Mucosa of stomach (tissue), 1 donor: ENCODE results near the gene PC.

ENCODE experiments used
- H3K27me3 ChIP-seq: one replicate; pipeline ENCODE4 v1.7.0; 2013; ENCODE audit warnings: mild to moderate bottlenecking, low read length; ENCODE audit not compliant: control insufficient read depth, insufficient read depth
- H3K36me3 ChIP-seq: one replicate; pipeline ENCODE4 v1.7.0; 2013; ENCODE audit warnings: low read length; ENCODE audit not compliant: control insufficient read depth, insufficient read depth
- H3K4me1 ChIP-seq: one replicate; pipeline ENCODE4 v1.7.0; 2013; ENCODE audit warnings: mild to moderate bottlenecking, low read length; ENCODE audit not compliant: control insufficient read depth, insufficient read depth
- H3K4me3 ChIP-seq: one replicate; pipeline ENCODE4 v1.7.0; 2013; ENCODE audit warnings: low read length
- H3K9ac ChIP-seq: one replicate; pipeline ENCODE4 v1.7.0; 2013; ENCODE audit warnings: mild to moderate bottlenecking, low read length, moderate library complexity
- H3K9me3 ChIP-seq: one replicate; pipeline ENCODE4 v1.7.0; 2013; ENCODE audit warnings: mild to moderate bottlenecking, low read length, moderate library complexity; ENCODE audit not compliant: control insufficient read depth
- donor health status: Pancreatic carcinoma.

The PC gene

DNA sequence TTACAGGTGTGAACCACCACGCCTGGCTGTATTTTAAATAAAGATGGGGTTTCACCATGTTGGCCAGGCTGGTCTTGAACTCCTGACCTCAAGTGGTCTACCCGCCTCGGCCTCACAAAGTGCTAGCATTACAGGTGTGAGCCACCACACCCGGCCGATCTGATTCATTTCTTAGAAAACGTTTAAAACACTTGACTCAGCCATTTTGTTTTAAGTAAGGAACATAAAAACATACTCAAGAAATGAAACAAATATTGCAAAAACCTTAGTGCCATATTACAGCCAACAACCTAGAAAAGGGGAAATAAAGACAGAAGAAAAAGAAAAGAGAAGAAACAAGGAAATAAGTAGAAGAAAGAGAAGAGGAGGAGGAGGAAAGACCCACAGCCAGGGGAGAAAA lies 84.0 kb downstream of the PC start:
- H3K4me1 ChIP-seq, result peaks cover 6% of the 10 kb centered on the region
- H3K9ac ChIP-seq, result no peak overlapping the region
- no peaks in the 10 kb centered on the region for H3K36me3 ChIP-seq
- H3K4me3 ChIP-seq, result no peak overlapping the region
- H3K9me3 ChIP-seq, result no peaks in the 10 kb centered on the region
- no peaks in the 10 kb centered on the region for H3K27me3 ChIP-seq

GRCh38 chr11:66871521-66871901 lies 86.7 kb downstream of the PC start:
- Histone ChIP-seq H3K9ac (no peak overlapping the region), H3K9me3 (no peaks in the 10 kb centered on the region), H3K4me1 (peaks cover 4% of the 10 kb centered on the region), H3K4me3 (no peak overlapping the region), H3K36me3 (no peaks in the 10 kb centered on the region), H3K27me3 (no peaks in the 10 kb centered on the region)

DNA sequence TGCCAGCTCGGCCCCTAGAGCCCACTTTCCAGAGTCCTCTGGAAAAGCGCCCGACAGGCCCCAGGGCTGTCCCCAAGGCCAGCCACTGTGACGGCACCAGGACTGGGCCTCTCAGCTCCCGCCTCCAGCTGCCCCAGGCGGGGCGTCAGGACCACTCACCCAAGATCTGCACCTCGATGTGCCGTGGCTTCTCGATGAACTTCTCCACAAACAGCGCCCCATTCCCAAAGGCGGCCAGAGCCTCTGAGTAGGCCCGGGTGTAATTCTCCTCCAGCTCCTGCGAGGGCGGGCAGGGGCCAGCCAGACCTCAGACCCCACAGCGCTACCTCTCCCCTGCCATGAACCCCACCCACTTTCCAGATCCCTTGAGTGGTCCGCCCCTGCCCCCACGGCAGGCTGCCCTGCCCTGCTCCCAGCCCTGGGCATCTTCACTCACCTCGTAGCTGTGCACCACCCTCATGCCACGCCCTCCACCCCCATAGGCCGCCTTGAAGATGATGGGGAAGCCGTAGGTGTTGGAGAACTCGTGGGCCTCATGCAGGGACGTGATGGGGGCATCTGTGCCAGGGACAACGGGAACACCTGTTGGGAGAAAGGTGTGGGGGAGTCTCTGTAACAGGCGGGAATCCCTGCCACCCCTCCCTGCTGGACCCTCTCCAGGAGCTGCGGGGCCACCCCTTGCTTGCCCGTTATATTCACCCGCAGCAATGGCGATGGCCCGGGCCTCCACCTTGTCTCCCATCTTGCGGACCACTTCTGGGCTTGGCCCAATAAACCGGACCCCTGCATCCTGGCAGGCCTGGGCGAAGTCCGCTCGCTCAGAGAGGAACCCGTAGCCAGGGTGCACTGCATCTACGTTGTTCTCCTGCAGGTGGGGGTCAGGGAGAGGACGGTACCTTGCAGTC lies 87.3 kb downstream of the PC start:
- no peaks in the 10 kb centered on the region for H3K36me3 ChIP-seq
- no peak overlapping the region for H3K9ac ChIP-seq
- peaks cover 4% of the 10 kb centered on the region for H3K4me1 ChIP-seq

GRCh38 chr11:66870131-66870530 lies 88.1 kb downstream of the PC start:
- Histone ChIP-seq H3K9me3 (no peaks in the 10 kb centered on the region), H3K4me3 (no peak overlapping the region), H3K9ac (no peak overlapping the region), H3K36me3 (no peaks in the 10 kb centered on the region), H3K4me1 (peaks cover 4% of the 10 kb centered on the region), H3K27me3 (no peaks in the 10 kb centered on the region)

More for the DNA sequence above, 87.3 kb downstream of the PC start:
- Histone ChIP-seq H3K4me3 (no peak overlapping the region), H3K27me3 (no peaks in the 10 kb centered on the region), H3K9me3 (no peaks in the 10 kb centered on the region)

DNA sequence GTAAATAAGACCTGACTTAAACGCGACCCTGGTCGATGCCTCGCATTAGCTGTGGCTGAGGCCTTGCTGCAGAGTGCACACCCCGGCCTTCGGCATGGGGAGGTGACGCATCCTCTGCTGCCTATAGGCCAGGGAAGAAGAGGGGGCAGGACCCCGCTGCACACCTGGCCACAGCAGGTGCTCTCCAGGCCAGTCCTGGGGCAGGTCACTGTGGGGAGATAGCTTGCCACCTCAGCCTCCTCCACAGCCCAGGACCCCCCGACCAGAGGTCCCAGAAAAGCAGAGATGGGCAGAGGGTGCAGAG lies 88.7 kb downstream of the PC start:
- no peak overlapping the region for H3K4me3 ChIP-seq
- no peaks in the 10 kb centered on the region for H3K36me3 ChIP-seq
- peaks cover 4% of the 10 kb centered on the region for H3K4me1 ChIP-seq
- no peak overlapping the region for H3K9ac ChIP-seq
- H3K9me3 ChIP-seq, result no peaks in the 10 kb centered on the region
- no peaks in the 10 kb centered on the region for H3K27me3 ChIP-seq

DNA sequence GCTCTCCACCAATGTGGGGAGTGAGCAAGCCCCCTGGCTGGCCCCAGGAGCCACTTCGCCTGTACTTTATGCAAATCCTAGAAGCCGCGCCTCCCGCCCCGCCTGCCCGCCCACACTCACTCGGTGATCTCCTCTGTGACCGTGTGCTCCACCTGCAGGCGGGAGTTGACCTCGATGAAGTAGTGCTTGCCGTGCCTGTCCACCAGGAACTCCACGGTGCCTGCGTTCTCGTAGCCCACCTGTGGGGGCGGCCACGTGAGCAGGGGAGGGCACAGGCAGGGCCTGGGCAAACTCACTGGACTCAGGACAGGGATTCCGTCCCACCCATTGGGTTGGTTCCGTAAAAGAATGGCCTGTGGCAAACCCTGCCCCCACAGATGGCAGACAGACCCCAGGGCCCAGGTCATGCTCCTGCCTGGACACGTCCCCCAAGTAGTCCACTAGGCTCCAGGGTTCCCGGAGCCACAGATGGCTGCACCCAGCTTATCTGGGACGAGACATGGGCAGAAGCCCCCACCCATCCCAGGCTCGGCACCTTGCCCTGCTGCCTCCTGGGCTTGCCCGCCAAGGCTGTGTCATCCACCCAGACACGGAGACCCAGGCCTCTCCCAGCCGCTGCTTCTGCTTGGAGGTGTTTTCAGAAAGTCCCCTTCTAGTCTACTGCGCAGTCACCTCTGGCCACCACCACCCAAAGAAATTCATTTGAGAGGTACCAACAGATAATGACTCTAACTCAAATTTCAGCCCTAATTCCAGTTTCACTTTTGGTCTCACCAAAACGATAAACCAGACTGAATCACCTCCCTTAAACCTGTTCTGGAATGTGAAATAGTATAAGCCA lies 89.2 kb downstream of the PC start:
- no peaks in the 10 kb centered on the region for H3K36me3 ChIP-seq
- H3K9ac ChIP-seq, result peak overlapping the region; percentile 43
- H3K4me3 ChIP-seq, result no peak overlapping the region
- H3K4me1 ChIP-seq, result peaks cover 8% of the 10 kb centered on the region
- no peaks in the 10 kb centered on the region for H3K9me3 ChIP-seq
- H3K27me3 ChIP-seq, result no peaks in the 10 kb centered on the region

GRCh38 chr11:66868082-66868725 lies 90.0 kb downstream of the PC start:
- no peaks in the 10 kb centered on the region for H3K27me3 ChIP-seq
- H3K36me3 ChIP-seq, result no peaks in the 10 kb centered on the region
- H3K4me3 ChIP-seq, result no peak overlapping the region
- peaks cover 8% of the 10 kb centered on the region for H3K4me1 ChIP-seq
- no peaks in the 10 kb centered on the region for H3K9me3 ChIP-seq
- H3K9ac ChIP-seq, result no peak overlapping the region

GRCh38 chr11:66867425-66868040 lies 90.7 kb downstream of the PC start:
- no peak overlapping the region for H3K4me3 ChIP-seq
- no peaks in the 10 kb centered on the region for H3K9me3 ChIP-seq
- H3K36me3 ChIP-seq, result no peaks in the 10 kb centered on the region
- no peak overlapping the region for H3K9ac ChIP-seq
- peaks cover 8% of the 10 kb centered on the region for H3K4me1 ChIP-seq
- no peaks in the 10 kb centered on the region for H3K27me3 ChIP-seq

GRCh38 chr11:66866511-66866986 lies 91.6 kb downstream of the PC start:
- Histone ChIP-seq H3K4me3 (no peak overlapping the region), H3K36me3 (no peaks in the 10 kb centered on the region), H3K9me3 (no peaks in the 10 kb centered on the region), H3K27me3 (no peaks in the 10 kb centered on the region), H3K9ac (no peak overlapping the region), H3K4me1 (peaks cover 8% of the 10 kb centered on the region)

DNA sequence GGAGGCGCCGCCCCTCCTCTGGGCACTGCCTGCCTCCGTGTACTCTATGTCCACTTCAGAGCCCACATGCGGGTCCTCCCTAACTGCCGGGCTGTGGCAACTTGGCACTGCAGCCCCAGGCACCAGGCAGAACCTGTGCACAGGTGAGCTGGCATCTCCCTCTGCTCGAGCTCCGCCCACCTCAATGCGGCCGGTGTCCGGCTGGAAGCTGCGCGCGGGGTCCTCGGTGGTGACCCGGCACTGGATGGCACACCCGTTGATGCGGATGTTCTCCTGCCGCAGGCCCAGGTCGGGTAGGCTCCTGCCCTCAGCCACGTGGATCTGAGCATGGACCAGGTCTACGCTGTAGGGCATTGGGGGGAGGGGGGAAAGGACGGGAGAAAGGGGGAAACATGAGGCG lies 92.2 kb downstream of the PC start:
- H3K9me3 ChIP-seq, result no peaks in the 10 kb centered on the region
- H3K36me3 ChIP-seq, result no peaks in the 10 kb centered on the region
- no peak overlapping the region for H3K4me3 ChIP-seq

GRCh38 chr11:66864924-66865697 lies 93.1 kb downstream of the PC start:
- Histone ChIP-seq H3K9ac (no peak overlapping the region), H3K9me3 (no peaks in the 10 kb centered on the region), H3K4me1 (peaks cover 8% of the 10 kb centered on the region), H3K27me3 (no peaks in the 10 kb centered on the region), H3K4me3 (no peak overlapping the region), H3K36me3 (no peaks in the 10 kb centered on the region)

More for the DNA sequence above, 92.2 kb downstream of the PC start:
- Histone ChIP-seq H3K27me3 (no peaks in the 10 kb centered on the region), H3K9ac (no peak overlapping the region), H3K4me1 (peaks cover 8% of the 10 kb centered on the region)
